Nephron (organoid): ENCODE measurements around the gene OSER1.
A peak's percentile ranks its signal among the peaks of the same experiment; 100 is the strongest.

Experiments used
- H3K27ac Mint-ChIP-seq, 3 experiments: 2 replicates each; pipeline ENCODE4 v1.8.0; 2020; ENCODE audit warnings: mixed read lengths in 3 of 3, mild to moderate bottlenecking in 2 of 3, moderate library complexity in 1 of 3
- H3K27me3 Mint-ChIP-seq: 2 replicates; pipeline ENCODE4 v1.8.0; 2021; ENCODE audit warnings: low read depth, mild to moderate bottlenecking, moderate library complexity, mixed read lengths
- H3K36me3 Mint-ChIP-seq: 2 replicates; pipeline ENCODE4 v1.8.0; 2020; ENCODE audit warnings: low read depth, mixed read lengths
- H3K4me1 Mint-ChIP-seq: 2 replicates; pipeline ENCODE4 v1.8.0; 2020; ENCODE audit warnings: mixed read lengths
- H3K4me3 Mint-ChIP-seq, 3 experiments: 2 replicates each; pipeline ENCODE4 v1.8.0; 2020; ENCODE audit warnings: mild to moderate bottlenecking in 3 of 3, mixed read lengths in 3 of 3, moderate library complexity in 2 of 3
- H3K9me3 Mint-ChIP-seq: 2 replicates; pipeline ENCODE4 v1.8.0; 2020; ENCODE audit warnings: mixed read lengths
- TF ChIP-seq, protein P1 (sequence below), 3 experiments: fragments of 200-600 bp; sonication (generic); IDR thresholded peaks; one replicate each; pipeline ENCODE4 v1.5.0; 2021; ENCODE audit warnings: antibody characterized with exemption in 3 of 3; ENCODE audit not compliant: unreplicated experiment in 3 of 3

The OSER1 gene

DNA sequence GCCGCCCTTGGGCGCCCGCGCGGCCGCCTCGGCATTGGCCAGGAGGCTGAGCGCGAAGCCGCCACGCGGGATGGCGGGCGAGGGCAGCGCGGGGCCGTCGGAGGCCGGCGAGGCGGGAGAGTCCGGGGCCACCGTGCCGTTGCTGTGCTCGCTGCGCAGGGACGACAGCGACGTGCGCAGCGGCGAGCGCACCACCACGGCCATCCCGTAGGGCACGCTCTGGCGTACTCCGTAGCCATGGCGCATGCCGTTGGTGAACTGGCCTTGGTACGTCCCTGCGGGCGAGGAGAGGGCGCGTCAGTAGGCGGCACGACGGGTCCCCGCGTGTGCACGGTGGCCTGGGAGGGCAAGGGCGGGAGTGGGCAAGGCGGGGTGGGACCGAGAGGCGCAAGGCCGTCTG is 50.4 kb downstream of the OSER1 start:
- H3K36me3 Mint-ChIP-seq: no peaks in the 10 kb centered on the region
- H3K27ac Mint-ChIP-seq: no peak overlapping the region
- no peaks in the 10 kb centered on the region for H3K9me3 Mint-ChIP-seq
- H3K27me3 Mint-ChIP-seq: peaks cover 13% of the 10 kb centered on the region
- TF ChIP-seq, protein P1, sequence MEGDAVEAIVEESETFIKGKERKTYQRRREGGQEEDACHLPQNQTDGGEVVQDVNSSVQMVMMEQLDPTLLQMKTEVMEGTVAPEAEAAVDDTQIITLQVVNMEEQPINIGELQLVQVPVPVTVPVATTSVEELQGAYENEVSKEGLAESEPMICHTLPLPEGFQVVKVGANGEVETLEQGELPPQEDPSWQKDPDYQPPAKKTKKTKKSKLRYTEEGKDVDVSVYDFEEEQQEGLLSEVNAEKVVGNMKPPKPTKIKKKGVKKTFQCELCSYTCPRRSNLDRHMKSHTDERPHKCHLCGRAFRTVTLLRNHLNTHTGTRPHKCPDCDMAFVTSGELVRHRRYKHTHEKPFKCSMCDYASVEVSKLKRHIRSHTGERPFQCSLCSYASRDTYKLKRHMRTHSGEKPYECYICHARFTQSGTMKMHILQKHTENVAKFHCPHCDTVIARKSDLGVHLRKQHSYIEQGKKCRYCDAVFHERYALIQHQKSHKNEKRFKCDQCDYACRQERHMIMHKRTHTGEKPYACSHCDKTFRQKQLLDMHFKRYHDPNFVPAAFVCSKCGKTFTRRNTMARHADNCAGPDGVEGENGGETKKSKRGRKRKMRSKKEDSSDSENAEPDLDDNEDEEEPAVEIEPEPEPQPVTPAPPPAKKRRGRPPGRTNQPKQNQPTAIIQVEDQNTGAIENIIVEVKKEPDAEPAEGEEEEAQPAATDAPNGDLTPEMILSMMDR (IDR thresholded peaks at IDR 0.05; ENCODE audit: unreplicated experiment in 3 of 3): no peak
- H3K4me3 Mint-ChIP-seq: no peak overlapping the region
- peaks cover 32% of the 10 kb centered on the region for H3K4me1 Mint-ChIP-seq

DNA sequence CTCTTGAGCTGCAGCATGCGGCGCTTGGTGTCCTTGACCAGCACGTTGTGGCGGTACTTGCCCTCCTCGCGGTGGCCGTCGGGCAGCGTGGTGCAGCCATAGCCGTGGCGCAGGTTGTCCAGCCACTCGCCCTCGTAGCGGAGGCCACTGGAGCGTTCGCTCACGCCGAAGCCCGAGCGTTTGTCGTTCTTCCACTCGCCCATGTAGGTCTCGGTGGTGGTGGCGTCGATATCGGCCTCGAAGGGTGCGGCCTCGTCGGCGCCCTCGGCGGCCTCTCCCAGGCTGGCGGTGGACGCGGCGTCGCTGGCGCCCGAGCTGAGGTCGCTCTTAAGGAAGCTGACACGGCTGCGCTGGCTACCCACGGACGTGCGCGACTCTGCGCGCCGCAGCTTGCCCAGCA is 50.9 kb downstream of the OSER1 start:
- TF ChIP-seq, protein P1 (IDR thresholded peaks at IDR 0.05; ENCODE audit: unreplicated experiment in 3 of 3): no peak
- Mint-ChIP-seq H3K4me1 (peaks cover 37% of the 10 kb centered on the region), H3K27me3 (peaks cover 13% of the 10 kb centered on the region), H3K4me3 (no peak overlapping the region), H3K9me3 (no peaks in the 10 kb centered on the region), H3K27ac (no peak overlapping the region), H3K36me3 (no peaks in the 10 kb centered on the region)

DNA sequence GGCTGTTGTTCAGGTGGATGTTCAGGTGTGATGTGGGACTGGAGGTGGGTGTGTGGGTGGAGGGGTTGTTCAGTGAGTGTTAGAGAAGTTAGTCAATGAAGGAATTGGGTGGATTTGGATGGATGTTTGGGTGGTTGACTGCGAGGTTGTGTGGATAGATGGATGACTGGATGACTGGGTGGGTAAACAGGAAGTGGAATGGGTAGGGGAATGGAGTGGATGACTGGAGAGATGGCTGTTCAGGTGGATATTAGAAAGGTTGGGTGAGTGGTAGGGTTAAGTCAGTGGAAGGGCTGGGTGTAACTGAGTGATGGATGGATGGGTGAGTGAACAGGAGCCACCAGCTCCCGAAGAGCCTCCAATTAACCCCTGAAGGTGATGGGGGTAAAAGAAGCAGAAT is 51.4 kb downstream of the OSER1 start:
- TF ChIP-seq, protein P1 (IDR thresholded peaks at IDR 0.05; ENCODE audit: unreplicated experiment in 3 of 3): no peak
- Mint-ChIP-seq H3K27me3 (peaks cover 10% of the 10 kb centered on the region), H3K27ac (no peak overlapping the region), H3K4me1 (peaks cover 36% of the 10 kb centered on the region), H3K36me3 (no peaks in the 10 kb centered on the region), H3K9me3 (no peaks in the 10 kb centered on the region), H3K4me3 (no peak overlapping the region)

DNA sequence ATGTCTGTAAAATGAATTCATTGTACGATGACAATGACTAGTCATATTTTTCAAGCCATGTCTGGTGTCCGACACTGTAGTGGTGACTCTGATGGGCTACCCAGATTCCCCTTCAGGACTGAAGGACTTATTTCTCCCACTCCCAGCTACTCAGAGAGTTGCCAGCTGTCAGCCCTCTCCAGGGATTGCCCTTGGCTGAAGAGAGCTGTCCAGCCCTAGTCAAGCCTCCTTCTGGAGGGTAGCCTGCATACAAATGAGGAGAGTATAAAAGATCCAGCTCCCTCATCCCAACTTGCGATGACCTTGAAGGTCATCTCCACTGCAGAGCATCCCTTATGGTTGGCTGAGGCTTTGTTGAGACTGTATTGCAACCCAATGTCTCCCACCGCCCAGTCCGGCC is 53.5 kb downstream of the OSER1 start:
- H3K27ac Mint-ChIP-seq: no peak overlapping the region
- H3K27me3 Mint-ChIP-seq: peaks cover 6% of the 10 kb centered on the region
- H3K4me1 Mint-ChIP-seq: peaks cover 45% of the 10 kb centered on the region
- no peaks in the 10 kb centered on the region for H3K9me3 Mint-ChIP-seq
- TF ChIP-seq, protein P1 (IDR thresholded peaks at IDR 0.05; ENCODE audit: unreplicated experiment in 3 of 3): no peak
- H3K36me3 Mint-ChIP-seq: no peaks in the 10 kb centered on the region
- H3K4me3 Mint-ChIP-seq: no peak overlapping the region

DNA sequence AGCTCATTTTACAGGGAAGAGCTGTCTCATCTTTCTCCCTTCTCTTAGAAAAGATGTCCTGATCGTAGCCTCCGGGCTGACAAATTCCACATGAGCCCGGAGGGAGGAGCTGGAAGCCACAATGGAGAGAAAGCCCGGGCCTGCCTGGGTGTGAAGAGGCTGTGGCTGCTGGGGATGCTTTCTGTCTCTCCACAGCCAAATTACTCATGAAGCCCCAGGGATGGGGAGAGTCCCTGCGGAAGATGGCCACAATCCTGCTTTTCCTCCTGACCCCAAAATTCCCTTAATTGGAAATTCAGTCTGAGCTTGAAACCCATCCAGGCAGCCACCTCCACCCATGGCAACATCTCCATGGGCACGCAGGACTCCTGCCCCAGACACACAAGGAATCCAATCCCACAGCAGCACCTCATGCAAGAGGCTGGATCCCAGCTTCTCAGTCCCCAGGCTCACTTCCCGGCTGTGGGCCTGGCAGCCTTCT is 56.0 kb downstream of the OSER1 start:
- peaks cover 45% of the 10 kb centered on the region for H3K4me1 Mint-ChIP-seq
- TF ChIP-seq, protein P1 (IDR thresholded peaks at IDR 0.05; ENCODE audit: unreplicated experiment in 3 of 3): no peak
- no peak overlapping the region for H3K27ac Mint-ChIP-seq
- H3K9me3 Mint-ChIP-seq: peaks cover 3% of the 10 kb centered on the region
- H3K4me3 Mint-ChIP-seq: no peak overlapping the region
- peaks cover 6% of the 10 kb centered on the region for H3K27me3 Mint-ChIP-seq
- peaks cover 5% of the 10 kb centered on the region for H3K36me3 Mint-ChIP-seq

DNA sequence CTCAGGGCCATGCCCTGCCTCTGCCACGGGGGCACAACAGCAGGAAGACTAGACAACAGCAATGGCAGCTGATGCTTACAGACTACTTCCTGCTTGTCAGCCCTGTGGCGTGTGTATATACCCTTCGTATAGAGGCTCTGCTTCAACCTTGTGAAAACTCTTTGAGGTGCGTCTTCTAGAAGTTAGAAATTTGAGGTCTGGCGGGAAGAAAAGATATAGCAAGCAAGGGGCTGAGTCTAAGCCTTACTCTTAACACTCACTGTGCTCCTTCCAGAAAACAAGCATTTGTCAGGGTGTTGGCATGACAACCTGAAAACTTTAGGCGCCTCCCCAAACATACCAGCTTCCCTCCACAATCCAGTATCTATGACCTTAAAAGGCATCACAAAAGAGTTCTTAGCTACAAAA is 56.9 kb downstream of the OSER1 start:
- H3K4me3 Mint-ChIP-seq: no peak overlapping the region
- peaks cover 39% of the 10 kb centered on the region for H3K4me1 Mint-ChIP-seq
- H3K27me3 Mint-ChIP-seq: peaks cover 1% of the 10 kb centered on the region
- H3K9me3 Mint-ChIP-seq: peaks cover 3% of the 10 kb centered on the region
- TF ChIP-seq, protein P1 (IDR thresholded peaks at IDR 0.05; ENCODE audit: unreplicated experiment in 3 of 3): no peak
- H3K27ac Mint-ChIP-seq: peak overlapping the region in 2 of 3 experiments; percentile 29 to 57
- H3K36me3 Mint-ChIP-seq: peaks cover 5% of the 10 kb centered on the region
